Left lung (tissue), 10 donors: ENCODE results near the gene FNDC3B. TPM values are rescaled to one million over a fixed set of nuclear protein-coding genes. Genes with fewer than 3 reads are reported as not detected.

Experiments used
- ATAC-seq: fragments of 200-7000 bp; cut with Tn5 transposase; one replicate; pipeline ENCODE4 v1.9.1; 2020; ENCODE audit warnings: moderate library complexity
- DNase-seq, 4 donors: peaks; one replicate each; pipeline ENCODE4 v3.0.0-alpha.2; 2013 to 2020
- H3K27ac ChIP-seq, 2 donors: fragments of 200-600 bp; sonication (generic) in 1 of 2; one replicate each; pipeline versions ENCODE4 v1.5.0 to v1.8.0; 2020 to 2021
- H3K27me3 ChIP-seq, 2 donors: fragments of 200-600 bp; sonication (generic) in 1 of 2; one replicate each; pipeline versions ENCODE4 v1.5.0 to v1.8.0; 2020 to 2021
- H3K36me3 ChIP-seq, 2 donors: fragments of 200-600 bp; sonication (generic) in 1 of 2; one replicate each; pipeline versions ENCODE4 v1.5.0 to v1.8.0; 2020 to 2021
- H3K4me1 ChIP-seq, 2 donors: fragments of 200-600 bp; one replicate each; pipeline ENCODE4 v1.8.0; 2021
- H3K4me3 ChIP-seq, 2 donors: fragments of 200-600 bp; sonication (generic) in 1 of 2; one replicate each; pipeline versions ENCODE4 v1.5.0 to v1.8.0; 2020 to 2021; ENCODE audit warnings: mild to moderate bottlenecking in 1 of 2
- H3K9me3 ChIP-seq, 2 donors: fragments of 200-600 bp; sonication (generic) in 1 of 2; one replicate each; pipeline versions ENCODE4 v1.5.0 to v1.8.0; 2020 to 2021
- CTCF ChIP-seq, 2 donors: fragments of 200-600 bp; sonication (generic) in 1 of 2; IDR thresholded peaks; one replicate each; pipeline versions ENCODE4 v1.5.0 to v1.8.0; 2021; ENCODE audit warnings: antibody characterized with exemption in 2 of 2
- intact Hi-C, 2 donors: fragments of 100-400 bp; cut with DNase I; formaldehyde crosslinking; loops; one replicate each; pipeline versions ENCODE4 v1.11.2 to v1.14.2; 2022
- polyA plus RNA-seq, 6 donors: library from polyadenylated mRNA; unstranded; fragments of 120-200 nt; gene quantifications; one replicate each; pipeline ENCODE4 v1.2.1, GENCODE V29; 2013; ENCODE audit not compliant: insufficient read length in 6 of 6
- total RNA-seq, 2 donors: library from RNA; stranded (reverse); fragmentation: NEBNext Ultra II Directional; extraction: Animal tissue kit (Norgen Biotek cat#: 25700); gene quantifications; one replicate each; pipeline ENCODE4 v1.2.1, GENCODE V29; 2021
- donor health status: DM: no; HTN: yes; CAD: no.
- donor health status: DM: no; HTN: no; CAD: no.

Gene FNDC3B
- total and polyA plus RNA-seq, 8 donors, result 35.2 to 185 (median 42.3) TPM

- Histone ChIP-seq H3K27me3 (no peaks in the 10 kb centered on the region), H3K27ac (peak overlapping the region in 1 of 2 donors; percentile 39), H3K4me1 (peaks cover 0 to 68% of the 10 kb centered on the region in 2 donors), H3K9me3 (no peaks in the 10 kb centered on the region), H3K36me3 (peaks cover 0 to 5% of the 10 kb centered on the region in 2 donors), H3K4me3 (no peak overlapping the region)
- intact Hi-C loops, result no loop called here
- no peak for DNase-seq
- no peak for TF ChIP-seq CTCF (IDR thresholded peaks at IDR 0.05)
- no peak for ATAC-seq
These were observed 146.5 kb downstream of the FNDC3B start for GRCh38 chr3:172185907-172186306.

GRCh38 chr3:172186607-172187006 is 147.2 kb downstream of the FNDC3B start:
- peak; percentile 37 for ATAC-seq
- Histone ChIP-seq H3K9me3 (no peaks in the 10 kb centered on the region), H3K4me1 (peaks cover 0 to 61% of the 10 kb centered on the region in 2 donors), H3K36me3 (peaks cover 0 to 5% of the 10 kb centered on the region in 2 donors), H3K4me3 (no peak overlapping the region), H3K27ac (peak overlapping the region in 1 of 2 donors; percentile 39), H3K27me3 (no peaks in the 10 kb centered on the region)
- no peak for TF ChIP-seq CTCF (IDR thresholded peaks at IDR 0.05)
- DNase-seq, result no peak
- intact Hi-C loops, result no loop called here

GRCh38 chr3:172187511-172187910 is 148.1 kb downstream of the FNDC3B start:
- Histone ChIP-seq H3K27me3 (no peaks in the 10 kb centered on the region), H3K9me3 (no peaks in the 10 kb centered on the region), H3K36me3 (peaks cover 0 to 5% of the 10 kb centered on the region in 2 donors), H3K4me1 (peaks cover 0 to 52% of the 10 kb centered on the region in 2 donors), H3K27ac (no peak overlapping the region), H3K4me3 (no peak overlapping the region)
- TF ChIP-seq CTCF (IDR thresholded peaks at IDR 0.05), result no peak
- intact Hi-C loops, result no loop called here
- DNase-seq, result no peak
- no peak for ATAC-seq

- H3K4me1 ChIP-seq, result peaks cover 0 to 46% of the 10 kb centered on the region in 2 donors
- H3K4me3 ChIP-seq, result no peak overlapping the region
- H3K27ac ChIP-seq, result no peak overlapping the region
- ATAC-seq, result no peak
- no peak for TF ChIP-seq CTCF (IDR thresholded peaks at IDR 0.05)
- peaks cover 0 to 5% of the 10 kb centered on the region in 2 donors for H3K36me3 ChIP-seq
- DNase-seq, result no peak
- intact Hi-C loops, result no loop called here
- H3K27me3 ChIP-seq, result no peaks in the 10 kb centered on the region
- H3K9me3 ChIP-seq, result no peaks in the 10 kb centered on the region
These were observed 149.1 kb downstream of the FNDC3B start for GRCh38 chr3:172188511-172188910.

GRCh38 chr3:172189213-172189612 is 149.8 kb downstream of the FNDC3B start:
- Histone ChIP-seq H3K27ac (no peak overlapping the region), H3K9me3 (no peaks in the 10 kb centered on the region), H3K27me3 (no peaks in the 10 kb centered on the region), H3K36me3 (peaks cover 0 to 5% of the 10 kb centered on the region in 2 donors), H3K4me1 (peaks cover 0 to 40% of the 10 kb centered on the region in 2 donors), H3K4me3 (no peak overlapping the region)
- ATAC-seq, result no peak
- no peak for DNase-seq
- TF ChIP-seq CTCF (IDR thresholded peaks at IDR 0.05), result no peak
- intact Hi-C loops, result no loop called here
